Stimulated activated effector memory CD8-positive, alpha-beta T cell treated with anti-CD3 and anti-CD28 coated beads, Interleukin-12 subunit alpha, Interleukin-12 subunit beta, amount 100 ng/mL, for 72 hours (primary cell): ENCODE data around the gene C1orf94.
A peak's percentile ranks its signal among the peaks of the same experiment; 100 is the strongest.

Experiments
- ATAC-seq: fragments of 150-1000 bp; cut with Tn5 transposase; 2 replicates; pipeline ENCODE4 v1.10.0; 2021
- DNase-seq, 2 donors: peaks; one replicate each; pipeline ENCODE4 v3.0.0; 2021 to 2022; ENCODE audit warnings: low spot score in 2 of 2
- H3K27ac Mint-ChIP-seq: one replicate; pipeline ENCODE4 v1.8.0; 2022; ENCODE audit warnings: mild to moderate bottlenecking, mixed read lengths
- H3K36me3 Mint-ChIP-seq: one replicate; pipeline ENCODE4 v1.8.0; 2022; ENCODE audit warnings: mild to moderate bottlenecking, mixed read lengths
- H3K4me1 Mint-ChIP-seq: one replicate; pipeline ENCODE4 v1.8.0; 2022; ENCODE audit warnings: mixed read lengths
- H3K4me3 Mint-ChIP-seq: one replicate; pipeline ENCODE4 v1.8.0; 2022; ENCODE audit warnings: mild to moderate bottlenecking, mixed read lengths
- H3K9me3 Mint-ChIP-seq: one replicate; pipeline ENCODE4 v1.8.0; 2022; ENCODE audit warnings: mixed read lengths

Gene C1orf94

DNA sequence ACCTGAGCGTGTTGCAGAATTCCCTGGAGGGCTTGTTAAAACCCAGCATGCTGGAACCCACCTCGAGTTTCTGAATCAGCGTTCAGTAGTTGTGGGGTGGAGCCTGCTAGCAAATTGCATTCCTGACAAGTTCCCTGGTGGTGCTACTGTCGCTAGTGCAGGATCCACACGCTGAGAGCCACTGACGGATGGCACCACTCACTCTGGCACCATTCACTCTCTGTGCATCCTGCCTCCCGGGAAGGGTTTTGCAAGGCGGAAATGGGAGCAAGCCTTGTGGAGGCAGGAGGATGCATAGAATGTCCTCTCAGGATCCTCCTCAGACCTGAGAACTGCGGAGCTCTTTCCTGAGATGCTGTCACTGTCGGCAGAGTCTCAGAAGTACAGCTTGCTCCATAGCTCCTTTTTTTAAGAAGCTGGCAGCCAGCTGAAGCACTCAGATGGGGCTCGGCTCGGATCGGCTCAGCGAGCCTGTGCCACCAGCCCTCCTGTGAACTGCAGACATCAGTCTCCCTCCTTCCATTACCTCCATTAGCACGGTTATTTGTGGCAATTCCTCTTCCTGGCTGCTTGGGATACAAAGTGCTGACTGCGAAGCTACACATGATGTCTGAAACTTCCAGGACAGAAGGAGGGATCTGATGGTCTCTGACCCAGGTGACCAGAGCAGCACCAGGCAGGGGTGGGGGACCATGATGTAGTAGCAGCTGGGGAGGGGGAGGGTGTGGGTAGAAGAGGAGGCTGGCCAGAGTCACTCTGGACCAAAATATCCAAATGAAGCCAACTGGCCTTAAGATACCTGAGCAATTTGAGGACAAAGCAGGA, 89.6 kb downstream of the C1orf94 start:
- peaks cover 2% of the 10 kb centered on the region for H3K9me3 Mint-ChIP-seq
- H3K36me3 Mint-ChIP-seq, result no peaks in the 10 kb centered on the region
- no peak overlapping the region for H3K27ac Mint-ChIP-seq
- peak in 1 of 2 donors; percentile 20 for DNase-seq
- no peak overlapping the region for H3K4me3 Mint-ChIP-seq
- no peaks in the 10 kb centered on the region for H3K4me1 Mint-ChIP-seq
- no peak for ATAC-seq

DNA sequence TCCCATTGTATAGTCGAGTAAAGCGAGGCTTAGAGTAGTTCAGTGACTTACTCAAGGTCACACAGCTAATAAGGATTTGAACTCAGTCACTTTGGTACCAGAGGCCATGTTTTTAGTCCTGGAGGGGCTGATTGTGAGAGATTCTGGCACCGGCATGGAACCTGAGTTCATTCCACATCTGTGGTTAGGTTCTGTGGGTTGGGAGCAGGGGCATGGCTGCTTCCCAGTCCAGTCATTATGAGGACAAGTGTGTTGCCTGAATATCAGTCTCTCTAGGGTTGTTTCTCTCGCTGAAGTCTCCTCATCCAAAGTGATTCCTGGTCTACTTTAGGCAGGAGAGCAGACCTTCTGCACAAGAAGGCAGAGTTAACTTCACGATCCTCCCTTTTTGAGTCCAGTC, 90.6 kb downstream of the C1orf94 start:
- H3K9me3 Mint-ChIP-seq, result peaks cover 2% of the 10 kb centered on the region
- no peak for ATAC-seq

DNA sequence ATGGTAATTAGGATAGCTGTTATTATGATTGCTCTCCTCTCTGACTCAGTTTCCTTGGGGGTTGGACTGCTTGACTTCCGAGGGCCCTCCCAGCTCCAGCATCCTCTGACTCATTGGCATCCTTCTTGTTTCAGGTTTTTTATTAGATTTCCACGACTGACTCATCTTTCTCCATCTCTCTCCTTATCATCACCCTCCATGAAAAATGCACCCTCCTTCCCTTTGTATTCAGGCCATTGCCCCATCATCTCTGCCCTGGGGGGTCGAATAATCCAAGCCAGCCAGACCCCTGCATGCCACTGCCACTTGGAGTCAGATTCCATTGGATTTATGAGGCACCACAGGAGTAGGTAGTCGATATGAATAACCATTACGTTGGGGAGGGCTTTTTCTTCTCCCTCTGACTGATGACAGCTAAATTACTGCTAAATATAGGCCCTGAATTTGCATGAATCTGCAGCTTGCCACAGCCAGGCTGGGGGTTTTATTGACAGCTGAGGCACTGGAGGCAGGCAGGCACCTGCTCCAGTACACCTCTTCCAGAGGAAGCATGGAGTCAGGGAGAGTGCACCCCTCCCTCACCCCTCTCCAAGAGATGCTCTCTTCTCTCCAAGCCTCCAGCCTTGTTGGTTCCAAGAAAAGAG, 91.7 kb downstream of the C1orf94 start:
- Mint-ChIP-seq H3K4me3 (no peak overlapping the region), H3K4me1 (no peaks in the 10 kb centered on the region), H3K27ac (no peak overlapping the region), H3K36me3 (no peaks in the 10 kb centered on the region), H3K9me3 (peaks cover 2% of the 10 kb centered on the region)
- ATAC-seq (no peak), DNase-seq (peak in 1 of 2 donors; percentile 17)

More for the DNA sequence above, 90.6 kb downstream of the C1orf94 start:
- DNase-seq, result peak in 1 of 2 donors; percentile 18
- H3K4me3 Mint-ChIP-seq, result no peak overlapping the region
- no peaks in the 10 kb centered on the region for H3K36me3 Mint-ChIP-seq
- H3K4me1 Mint-ChIP-seq, result no peaks in the 10 kb centered on the region
- no peak overlapping the region for H3K27ac Mint-ChIP-seq
